HG03108 (cell line): ENCODE results near the gene RPL34.

Experiments
- ATAC-seq: cut with Tn5 transposase; IDR thresholded peaks from one replicate; pipeline ENCODE4 v1.9.1; 2021; ENCODE audit warnings: moderate library complexity; ENCODE audit not compliant: unreplicated experiment

Gene RPL34

GRCh38 chr4:108622828-108623227, 2.5 kb downstream of the RPL34 start:
- no peak for ATAC-seq

GRCh38 chr4:108624263-108625056, 4.1 kb downstream of the RPL34 start:
- no peak for ATAC-seq

GRCh38 chr4:108626056-108626455, 5.7 kb downstream of the RPL34 start:
- no peak for ATAC-seq

- no peak for ATAC-seq
Measured at GRCh38 chr4:108628411-108628810, 8.0 kb downstream of the RPL34 start.

GRCh38 chr4:108635070-108635655, 14.8 kb downstream of the RPL34 start:
- ATAC-seq, result no peak

GRCh38 chr4:108636246-108636645, 15.9 kb downstream of the RPL34 start:
- ATAC-seq, result no peak

GRCh38 chr4:108637856-108638255, 17.5 kb downstream of the RPL34 start:
- no peak for ATAC-seq

- no peak for ATAC-seq
Measured at GRCh38 chr4:108644237-108644636, 23.9 kb downstream of the RPL34 start.

GRCh38 chr4:108646706-108647105, 26.3 kb downstream of the RPL34 start:
- no peak for ATAC-seq

- peak; percentile 14 for ATAC-seq
Measured at GRCh38 chr4:108649863-108650211, 29.5 kb downstream of the RPL34 start.

- ATAC-seq, result peak; percentile 93
Measured at GRCh38 chr4:108650212-108651013, 30.0 kb downstream of the RPL34 start, which contains the start of gene OSTC. TSS of gene OSTC (plus strand) at chr4:108650599. CDS start at chr4:108650656, 57 bp downstream.

- ATAC-seq, result no peak
Measured at GRCh38 chr4:108651014-108651791, 30.8 kb downstream of the RPL34 start.

- ATAC-seq, result no peak
Measured at GRCh38 chr4:108662629-108663028, 42.3 kb downstream of the RPL34 start.

- ATAC-seq, result no peak
Measured at GRCh38 chr4:108674356-108674977, 54.1 kb downstream of the RPL34 start.
